Measurements from ENCODE around the gene DNLZ.

Gene DNLZ

GRCh38 chr9:136313111-136314055 is 50.2 kb downstream of the DNLZ start:
- DNase-seq, result no peak

- DNase-seq, result peak; percentile 58
These were observed 51.1 kb downstream of the DNLZ start for GRCh38 chr9:136312436-136312835.

GRCh38 chr9:136312009-136312375 is 51.6 kb downstream of the DNLZ start:
- DNase-seq, result no peak

GRCh38 chr9:136311051-136312008 is 52.2 kb downstream of the DNLZ start:
- DNase-seq, result peak; percentile 24

GRCh38 chr9:136310273-136311030 is 53.1 kb downstream of the DNLZ start:
- DNase-seq, result no peak

- no peak for DNase-seq
These were observed 53.7 kb downstream of the DNLZ start for GRCh38 chr9:136309806-136310220.

All from CD4-positive, alpha-beta T cell treated with Interleukin-6 for 4 hours (primary cell).